IPS-11a (cell line): ENCODE results near the gene PEX14.

ENCODE experiments used
- H3K4me3 ChIP-seq: one replicate; pipeline ENCODE4 v1.5.1; 2013; ENCODE audit warnings: low read depth, low read length, control low read depth

PEX14 gene

DNA sequence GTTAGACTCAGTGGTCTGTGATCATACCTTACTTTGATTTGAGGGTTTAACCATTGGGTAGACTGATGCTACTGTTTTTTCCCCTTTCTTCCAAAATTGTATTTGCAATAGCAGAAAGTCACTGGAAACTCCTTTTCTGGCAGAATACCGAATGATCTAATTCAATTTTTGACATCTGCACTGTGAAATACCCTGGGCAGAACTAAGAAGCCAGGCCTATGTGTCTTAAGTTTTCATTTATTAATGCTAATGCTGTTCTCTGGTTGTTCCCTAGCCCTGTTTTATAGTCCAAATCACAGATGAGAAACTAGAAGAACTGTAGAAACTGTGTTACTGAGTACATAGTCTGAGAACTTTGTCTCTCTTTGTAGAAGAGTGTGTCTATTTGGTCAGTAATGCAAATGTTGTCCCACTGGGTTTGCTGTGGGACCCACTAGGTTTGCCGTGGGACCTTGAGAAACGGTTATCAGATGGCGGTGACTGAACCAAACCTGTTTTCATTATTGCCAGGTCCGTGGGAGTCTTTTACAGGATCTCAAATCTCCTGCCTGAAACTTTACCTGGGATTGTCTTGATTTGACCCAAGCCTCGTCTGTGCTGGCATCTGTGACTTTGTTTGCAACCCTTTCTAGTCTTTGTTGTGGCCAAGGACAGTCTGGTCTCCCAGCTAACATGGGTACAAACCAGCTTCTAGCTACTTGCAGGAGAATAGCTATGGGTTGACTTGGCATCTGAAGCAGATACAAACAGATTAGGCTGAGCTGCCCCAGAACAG is 41.4 kb downstream of the PEX14 start:
- H3K4me3 ChIP-seq: no peak overlapping the region

DNA sequence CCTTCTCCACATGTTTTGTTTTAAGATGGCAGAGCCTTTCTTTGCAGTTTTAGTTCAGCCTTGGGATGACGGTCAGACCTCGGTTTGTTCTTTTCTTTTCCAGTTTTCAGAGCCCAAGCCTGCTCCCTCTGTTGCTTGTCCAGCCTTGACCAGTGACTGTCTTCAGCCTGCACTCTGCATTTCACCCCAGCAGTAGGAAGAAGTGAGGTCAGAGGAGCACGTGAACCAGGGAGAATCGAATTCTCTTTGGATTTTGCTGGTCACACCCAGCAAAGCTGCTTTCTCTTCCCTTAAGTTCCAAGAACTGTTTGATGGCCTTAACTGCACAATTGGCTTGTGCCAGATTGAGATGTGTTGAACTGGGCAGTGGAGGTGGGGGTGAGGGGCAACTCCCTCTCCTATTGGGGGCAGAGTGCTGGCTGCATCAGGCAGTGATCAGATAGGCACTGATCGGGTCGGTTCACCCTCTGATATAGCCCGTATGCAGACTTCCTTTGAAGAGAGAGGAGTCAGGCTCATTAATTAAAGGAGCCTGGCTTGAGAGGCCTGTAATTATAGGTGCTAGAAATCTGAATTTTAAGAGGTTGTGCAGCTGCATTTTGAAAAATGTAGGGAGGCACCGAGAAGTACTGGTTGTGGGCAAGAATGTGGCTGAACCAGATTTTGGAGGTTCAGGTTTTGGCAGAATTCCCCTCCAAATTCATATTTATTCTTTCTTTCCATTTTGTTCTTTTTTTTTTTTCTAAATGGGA is 42.4 kb downstream of the PEX14 start:
- H3K4me3 ChIP-seq: no peak overlapping the region

DNA sequence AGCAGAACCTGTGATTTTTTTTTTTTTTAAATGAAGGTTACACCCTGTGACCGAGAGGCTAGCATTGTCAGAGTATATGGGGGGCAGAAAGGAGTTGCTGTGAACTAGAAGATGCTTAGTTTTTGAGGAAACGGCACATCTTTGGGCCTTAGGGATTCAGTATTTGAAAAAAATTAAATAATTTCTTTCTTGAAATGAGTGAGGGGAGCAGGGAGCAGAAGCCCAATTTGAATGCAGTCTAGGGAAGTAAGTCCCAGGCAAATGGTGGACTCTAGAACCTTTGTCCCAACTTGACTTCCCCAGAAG is 42.9 kb downstream of the PEX14 start:
- no peak overlapping the region for H3K4me3 ChIP-seq

DNA sequence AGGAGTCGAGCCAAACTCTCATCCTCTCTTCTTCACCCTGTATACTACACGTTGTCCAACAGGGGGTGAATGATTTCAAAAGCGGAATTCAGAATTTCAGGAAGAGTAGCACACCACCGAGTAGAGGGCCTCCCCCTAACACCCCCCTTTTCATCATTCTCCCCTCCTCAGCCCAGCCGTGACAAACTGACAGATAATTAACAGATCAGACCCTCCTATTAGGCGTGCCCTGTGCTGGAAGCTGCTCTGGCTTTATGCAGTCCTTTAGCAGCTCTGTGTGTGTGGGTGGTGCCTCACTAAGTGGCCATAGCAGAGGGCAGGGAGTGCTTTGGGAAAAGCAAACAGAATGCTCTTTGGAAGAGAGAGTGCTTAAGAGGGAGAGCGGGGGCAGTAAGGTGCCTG is 44.3 kb downstream of the PEX14 start:
- H3K4me3 ChIP-seq: no peak overlapping the region

DNA sequence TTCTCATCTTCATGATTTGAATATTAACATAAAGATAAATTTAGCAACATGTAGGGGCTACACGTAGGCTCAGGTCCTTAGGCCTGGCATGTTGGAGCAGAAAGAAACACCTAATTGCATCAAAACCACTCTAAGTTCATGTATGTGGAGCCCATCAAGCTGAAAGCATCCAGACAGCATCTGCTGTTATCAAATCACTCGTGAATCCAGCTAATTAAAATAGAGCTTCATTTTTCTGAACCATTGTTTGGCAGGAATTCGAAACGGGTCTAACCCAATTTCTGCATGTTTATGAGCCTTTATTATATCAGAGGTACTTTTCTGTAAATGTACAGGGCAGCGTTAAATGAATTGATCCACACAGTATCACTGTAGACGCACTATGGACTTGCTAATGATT is 45.7 kb downstream of the PEX14 start:
- no peak overlapping the region for H3K4me3 ChIP-seq

DNA sequence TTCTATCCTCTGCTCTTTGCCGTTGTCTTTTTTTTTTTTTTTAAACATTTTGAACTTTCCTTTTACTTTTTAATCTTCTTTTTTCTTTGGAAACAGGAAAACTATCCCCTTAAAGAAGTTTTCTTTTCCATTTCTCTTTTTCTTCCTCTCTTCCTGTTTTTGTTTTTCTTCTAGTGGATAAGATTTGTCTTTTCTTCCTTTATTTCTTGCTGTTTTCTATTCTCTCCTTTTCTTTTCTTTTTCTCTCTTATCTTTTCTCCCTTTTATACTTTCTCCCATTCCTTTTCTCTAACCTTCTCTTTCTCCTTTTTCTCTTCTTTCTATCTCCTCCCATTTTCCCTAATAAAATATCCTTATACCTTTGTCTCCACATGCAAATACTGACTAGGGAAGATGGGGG is 46.2 kb downstream of the PEX14 start:
- no peak overlapping the region for H3K4me3 ChIP-seq

DNA sequence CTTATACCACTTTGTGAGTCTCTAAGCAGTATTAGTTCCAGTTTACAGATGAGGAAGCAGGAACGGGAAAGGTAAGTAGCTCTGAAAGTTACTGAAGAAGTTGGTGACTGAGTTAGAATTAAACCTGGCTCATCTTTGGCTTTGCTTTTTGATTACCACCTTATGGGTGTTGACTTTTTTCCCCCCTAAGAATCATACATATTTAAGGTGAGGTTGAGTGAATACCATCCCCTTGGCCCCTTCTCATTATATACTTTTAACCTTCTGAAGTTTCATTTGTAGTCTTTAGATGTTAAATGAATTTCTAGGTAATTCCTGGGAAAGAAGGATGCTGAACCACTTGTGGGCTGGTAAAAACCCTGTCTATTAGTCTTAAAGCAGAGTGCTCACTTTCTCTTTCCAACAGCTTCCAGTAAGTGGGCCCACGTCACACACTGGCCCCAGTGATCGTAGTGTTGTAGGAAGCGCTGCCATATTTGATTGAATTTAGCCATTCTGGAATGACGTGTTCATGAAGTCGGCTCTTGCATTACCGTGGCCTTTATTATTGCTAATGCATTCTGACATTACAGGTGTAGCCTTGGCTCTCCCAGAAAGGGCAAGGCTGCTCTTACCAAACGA is 46.9 kb downstream of the PEX14 start:
- no peak overlapping the region for H3K4me3 ChIP-seq

DNA sequence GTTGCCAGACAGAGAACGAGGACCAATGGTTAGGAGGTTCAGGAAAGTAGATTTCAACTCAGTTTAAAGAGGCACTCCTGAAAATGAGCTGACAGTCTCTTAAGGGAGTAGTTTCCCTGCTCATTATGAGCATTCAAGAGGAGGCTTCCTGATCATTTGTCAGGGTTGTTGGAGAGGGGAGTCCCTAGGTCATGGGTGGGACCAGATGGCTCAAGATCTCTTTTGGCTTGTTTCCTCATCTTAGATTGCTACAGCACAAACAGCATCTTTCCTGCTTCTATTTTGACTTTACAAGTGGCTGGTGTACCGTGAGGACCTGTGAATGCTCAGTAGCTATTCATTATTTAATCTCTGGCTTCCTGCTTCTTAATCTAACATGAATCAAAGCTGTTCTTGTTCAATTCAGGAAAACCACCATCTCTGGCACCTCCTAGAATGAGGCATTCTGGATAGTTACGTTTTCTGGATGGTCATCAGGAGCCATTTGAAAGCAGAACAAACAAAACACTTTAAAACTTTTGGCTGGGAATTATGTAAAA is 47.6 kb downstream of the PEX14 start:
- H3K4me3 ChIP-seq: no peak overlapping the region

DNA sequence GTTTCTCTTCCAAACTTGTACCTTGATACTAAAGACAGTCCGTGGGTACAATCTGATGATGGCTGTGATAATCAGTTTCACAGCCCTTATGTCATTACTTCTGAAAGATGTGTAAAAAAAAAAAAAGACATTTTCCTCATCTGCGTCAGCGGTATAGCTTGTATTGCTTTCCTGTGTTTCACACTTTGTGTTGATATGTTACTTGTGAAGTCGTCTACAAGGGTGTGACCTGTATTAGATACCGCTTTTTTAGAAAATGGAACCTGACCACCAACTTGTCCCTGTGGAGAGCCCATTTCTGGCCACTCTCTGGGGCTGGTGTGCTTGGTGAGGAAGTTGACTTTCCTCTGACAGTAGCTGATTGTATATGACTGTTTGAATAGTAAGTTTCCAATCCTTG is 50.5 kb downstream of the PEX14 start:
- H3K4me3 ChIP-seq: no peak overlapping the region

DNA sequence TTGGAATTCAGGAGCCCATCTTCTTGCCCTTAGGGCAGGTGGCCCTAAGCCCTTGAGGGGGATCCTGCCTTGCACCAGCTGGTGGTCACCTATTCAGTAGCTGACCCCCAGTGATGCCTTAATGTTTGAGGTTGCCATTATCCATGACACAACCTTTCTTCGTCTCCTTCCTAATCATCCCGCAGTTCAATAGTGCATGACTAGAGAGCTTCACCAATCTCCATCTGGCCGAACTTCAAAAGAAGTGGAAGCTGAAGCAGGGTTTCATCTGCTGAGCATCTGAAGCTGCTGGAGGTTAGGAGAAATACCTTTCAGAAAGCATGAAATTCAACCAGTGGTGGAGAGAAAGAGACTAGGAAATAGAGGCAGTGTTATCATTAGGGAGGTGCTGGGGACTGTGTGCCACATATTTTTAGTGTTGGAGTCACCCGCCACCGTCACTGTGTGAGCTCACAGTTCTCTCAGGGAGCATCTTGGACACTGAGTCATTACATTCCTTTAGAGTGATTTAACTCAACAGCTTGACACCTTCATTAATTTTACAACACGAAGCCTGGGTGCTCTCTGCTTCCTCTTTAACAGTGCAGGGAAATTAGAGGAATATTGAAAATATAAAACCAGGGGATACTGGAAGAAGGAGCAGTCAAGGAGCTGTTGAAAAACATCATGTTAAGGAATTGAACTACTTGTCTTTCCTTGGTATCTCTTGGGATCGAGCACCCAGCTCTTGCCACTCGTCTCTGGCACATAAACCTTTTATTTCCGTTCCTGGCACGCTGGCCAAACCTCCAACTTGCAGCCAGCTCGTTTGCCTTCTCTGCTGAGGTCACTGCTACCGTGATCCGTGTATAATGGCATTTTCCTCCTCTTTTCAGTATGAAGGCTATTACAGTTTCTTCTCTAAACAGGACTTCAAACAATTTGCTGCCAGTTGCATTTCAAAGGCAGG is 53.6 kb downstream of the PEX14 start:
- no peak overlapping the region for H3K4me3 ChIP-seq

DNA sequence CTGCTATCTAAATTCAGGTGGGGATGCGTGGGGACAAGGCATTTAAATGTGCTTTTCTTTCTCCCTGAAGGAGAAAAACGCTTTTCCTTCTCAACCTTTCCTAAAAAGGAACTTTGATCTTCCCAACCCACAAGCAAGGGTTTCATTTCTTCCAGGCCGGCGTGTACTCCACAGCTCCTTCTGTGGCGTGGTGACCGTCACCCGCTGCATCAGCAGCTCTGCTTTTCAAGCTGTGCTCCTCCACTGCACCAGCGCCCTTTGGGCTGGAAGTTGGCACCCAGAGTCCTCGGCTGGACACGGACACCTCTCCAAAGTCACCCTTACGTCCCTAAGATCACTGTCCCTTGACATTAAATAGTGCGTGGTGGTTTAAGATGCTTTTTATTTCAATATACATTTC is 54.3 kb downstream of the PEX14 start:
- no peak overlapping the region for H3K4me3 ChIP-seq

DNA sequence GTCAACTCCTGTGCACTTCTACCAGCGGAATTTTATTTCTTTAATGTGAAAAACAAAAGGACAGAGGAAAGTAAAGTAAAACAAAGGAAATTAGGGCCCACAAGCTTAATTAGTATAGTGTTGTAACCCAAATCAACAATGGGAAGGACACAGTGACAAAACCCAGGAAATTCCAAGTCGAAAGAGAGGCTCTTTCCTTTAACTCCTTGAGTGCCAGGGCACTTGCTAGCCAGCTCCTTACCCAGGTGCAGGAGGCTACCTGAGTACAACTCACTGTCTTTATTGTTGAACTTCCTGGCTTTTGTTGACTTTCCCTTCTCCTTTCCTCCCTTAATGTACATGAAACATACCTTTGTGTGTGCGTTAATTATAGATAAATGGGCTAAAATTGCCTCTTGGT is 55.0 kb downstream of the PEX14 start:
- no peak overlapping the region for H3K4me3 ChIP-seq

DNA sequence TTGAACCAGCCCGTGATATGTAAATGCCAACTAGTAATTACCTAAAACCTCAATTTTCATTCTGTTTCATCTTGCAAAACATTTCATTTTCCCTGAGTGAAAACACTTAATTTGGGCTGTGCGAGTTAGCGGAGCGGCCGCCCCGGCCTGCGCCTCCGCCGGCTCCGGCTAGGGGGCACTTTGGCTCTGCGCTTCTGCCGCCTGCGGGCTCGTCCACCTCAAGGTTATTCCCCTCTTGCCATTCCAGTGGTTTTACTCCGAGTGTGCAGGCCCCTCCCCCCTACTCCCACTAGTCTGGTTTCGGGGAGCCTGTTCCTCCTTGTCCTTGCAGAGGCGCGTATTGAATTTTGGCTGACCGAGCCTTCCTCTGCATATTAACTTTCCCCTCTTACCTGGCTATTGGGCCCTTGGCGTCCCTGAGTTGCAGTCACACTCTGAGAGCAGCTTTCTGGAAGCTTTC is 55.6 kb downstream of the PEX14 start:
- no peak overlapping the region for H3K4me3 ChIP-seq

DNA sequence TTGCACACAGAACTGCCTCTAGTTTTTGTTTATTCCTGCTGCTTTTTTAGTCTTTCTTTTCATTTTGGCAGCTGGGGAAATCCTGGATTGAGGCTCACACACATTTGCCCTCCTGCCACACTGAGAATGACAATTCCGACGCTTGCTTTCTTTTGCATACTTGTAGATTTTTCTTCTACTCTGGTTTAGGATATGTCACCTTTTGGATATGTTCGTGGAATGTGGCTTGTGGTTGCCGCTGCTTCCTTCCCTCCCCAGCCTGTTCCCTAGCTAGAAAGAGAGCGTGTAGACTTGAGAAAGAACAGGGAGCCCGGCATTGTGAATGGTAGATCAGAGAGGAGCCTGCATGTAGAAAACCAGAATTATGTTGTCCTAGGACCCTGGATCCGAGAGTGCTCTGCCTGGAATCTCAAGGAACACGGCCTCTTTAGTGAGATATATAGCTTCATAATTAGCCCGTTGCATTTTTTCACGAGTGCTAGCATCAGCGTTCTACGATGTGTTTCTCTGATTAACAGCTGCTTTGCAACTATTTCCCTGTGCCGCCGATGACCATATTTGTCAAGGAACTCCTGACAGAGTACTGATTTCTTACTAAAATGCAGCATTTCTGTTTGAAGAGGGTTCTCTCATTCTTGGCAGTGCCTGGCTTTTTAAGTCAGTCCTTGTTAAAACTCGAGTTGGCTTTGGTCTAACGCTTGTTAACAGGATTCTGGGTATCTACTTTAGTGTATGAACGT is 56.2 kb downstream of the PEX14 start:
- no peak overlapping the region for H3K4me3 ChIP-seq

DNA sequence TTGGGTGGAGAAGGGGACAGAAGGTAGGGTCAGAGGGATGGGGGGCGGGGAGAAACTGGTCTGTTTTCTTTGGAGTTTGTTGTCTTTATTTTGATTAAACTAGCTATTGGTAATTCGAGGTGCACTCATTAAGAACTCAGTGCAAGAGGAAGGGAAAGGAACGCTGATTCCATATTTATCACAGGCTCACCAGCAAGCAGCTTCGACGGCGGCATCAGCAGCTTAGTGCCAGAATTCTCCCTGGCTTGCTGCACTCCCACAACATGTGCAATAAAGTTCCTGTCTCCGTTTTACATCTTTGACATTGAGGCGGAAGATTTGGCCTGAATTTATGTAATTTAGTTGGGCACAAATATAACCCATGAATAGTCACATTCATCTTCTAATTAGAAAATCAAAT is 57.6 kb downstream of the PEX14 start:
- H3K4me3 ChIP-seq: no peak overlapping the region

DNA sequence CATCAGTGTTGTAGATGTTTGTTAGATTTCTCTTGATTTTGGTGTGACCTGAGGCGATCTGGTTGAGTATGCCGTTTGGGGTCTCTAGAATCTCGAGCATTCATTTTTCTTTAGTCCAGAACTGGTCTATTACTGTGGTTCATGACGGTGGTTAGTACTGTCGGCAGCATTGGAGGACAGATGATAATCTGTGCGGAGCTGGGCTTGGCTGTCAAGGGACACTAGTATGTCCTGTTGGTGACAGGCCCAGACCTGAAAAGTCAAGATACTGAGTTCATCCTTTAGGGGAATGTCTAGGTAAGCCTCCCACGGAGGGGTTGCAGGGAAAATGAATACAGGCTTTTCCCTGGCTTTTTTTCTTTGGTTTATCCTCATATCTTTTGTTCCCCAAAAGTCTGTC is 59.8 kb downstream of the PEX14 start:
- H3K4me3 ChIP-seq: no peak overlapping the region

DNA sequence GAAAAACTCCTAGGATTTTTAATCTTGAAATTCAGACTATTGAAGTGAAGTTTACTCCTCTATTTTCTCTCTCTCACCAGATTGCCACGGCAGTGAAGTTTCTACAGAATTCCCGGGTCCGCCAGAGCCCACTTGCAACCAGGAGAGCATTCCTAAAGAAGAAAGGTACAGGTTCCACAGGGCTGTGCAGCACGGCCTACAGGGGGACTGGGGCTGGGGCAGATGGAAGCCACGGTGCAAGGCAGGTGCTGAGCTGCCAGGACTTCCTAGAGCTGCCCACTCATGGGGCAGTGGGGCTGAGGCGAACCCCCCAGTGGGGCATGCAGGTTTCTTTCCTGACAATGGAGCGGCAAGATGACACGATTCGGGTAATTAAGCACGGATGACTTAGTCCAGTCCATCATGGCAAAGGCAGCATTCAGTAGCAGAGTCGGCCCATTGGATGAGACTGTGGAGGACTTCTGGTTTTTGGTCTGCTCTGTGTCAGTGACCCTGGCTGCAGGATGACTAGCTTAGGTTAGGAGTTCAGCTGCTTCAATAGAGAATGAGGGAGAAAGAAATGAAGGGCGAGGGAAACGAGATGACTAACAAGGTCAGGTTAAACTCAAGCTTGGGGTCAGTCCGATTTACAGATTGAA is 61.5 kb downstream of the PEX14 start:
- H3K4me3 ChIP-seq: no peak overlapping the region

DNA sequence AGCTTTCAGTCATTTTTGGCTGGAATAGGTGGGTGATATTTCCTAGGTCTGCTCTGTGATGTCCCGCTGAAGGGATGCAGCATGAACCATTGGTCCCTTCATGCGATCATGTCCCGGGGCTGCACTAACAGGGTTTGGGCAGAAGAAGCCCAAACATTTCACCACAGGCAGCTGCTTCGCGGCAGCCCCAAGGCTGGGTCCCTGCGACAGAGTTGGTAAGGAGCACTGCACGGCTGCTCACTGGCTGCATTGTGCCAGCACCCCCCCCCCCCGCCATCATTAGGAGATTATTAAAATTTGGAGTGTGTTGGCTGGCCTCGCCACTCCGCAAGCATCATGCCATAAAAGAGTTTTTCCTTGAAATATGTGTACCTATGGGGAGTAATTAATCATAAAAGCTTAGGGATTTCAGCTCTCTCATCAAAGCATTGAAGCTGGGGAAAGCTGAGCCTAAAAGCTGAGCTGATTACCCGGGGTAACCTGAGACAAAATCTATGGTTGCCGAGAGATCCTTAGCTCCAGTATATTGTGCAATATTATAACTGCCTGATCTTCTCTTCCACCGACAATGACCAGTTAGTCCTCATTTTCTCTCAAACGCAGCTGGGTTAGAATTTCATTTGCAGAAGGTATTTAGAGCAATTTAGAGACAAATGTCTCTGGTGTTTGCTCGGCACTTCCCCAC is 62.5 kb downstream of the PEX14 start:
- H3K4me3 ChIP-seq: no peak overlapping the region
